UCSD-AML1 (cell line): ENCODE results near the gene FRYL.
"Not testable (repeated sequence)": the region's sequence is repeated elsewhere in the genome, so short reads cannot be mapped to it uniquely, and the experiment has no call there.

Source experiments
- DNase-seq: peaks from one replicate; lab custom pipeline; 2025; ENCODE audit not compliant: unreplicated experiment; lab: John Stamatoyannopoulos, UW

The FRYL gene

GRCh38 chr4:48667148-48667547 lies 112.9 kb downstream of the FRYL start:
- DNase-seq, result no peak

GRCh38 chr4:48665555-48666186 lies 114.4 kb downstream of the FRYL start:
- no peak for DNase-seq

- DNase-seq, result no peak
Measured at GRCh38 chr4:48664938-48665337, 115.1 kb downstream of the FRYL start.

GRCh38 chr4:48661391-48661790 lies 118.7 kb downstream of the FRYL start:
- DNase-seq, result no peak

GRCh38 chr4:48660347-48660746 lies 119.7 kb downstream of the FRYL start:
- no peak for DNase-seq

GRCh38 chr4:48654015-48654664 lies 125.9 kb downstream of the FRYL start:
- no peak for DNase-seq

GRCh38 chr4:48653217-48654014 lies 126.7 kb downstream of the FRYL start:
- peak; percentile 8 for DNase-seq

GRCh38 chr4:48651914-48652313 lies 128.2 kb downstream of the FRYL start:
- no peak for DNase-seq

GRCh38 chr4:48649505-48649904 lies 130.6 kb downstream of the FRYL start:
- DNase-seq, result no peak

GRCh38 chr4:48645225-48645794 lies 134.8 kb downstream of the FRYL start:
- DNase-seq, result no peak

GRCh38 chr4:48642421-48643374 lies 137.4 kb downstream of the FRYL start:
- no peak for DNase-seq

- DNase-seq, result no peak
Measured at GRCh38 chr4:48641401-48641800, 138.7 kb downstream of the FRYL start.

- no peak for DNase-seq
Measured at GRCh38 chr4:48640699-48641098, 139.4 kb downstream of the FRYL start.

- DNase-seq, result no peak
Measured at GRCh38 chr4:48640225-48640624, 139.9 kb downstream of the FRYL start.

GRCh38 chr4:48639807-48640206 lies 140.3 kb downstream of the FRYL start:
- no peak for DNase-seq

- DNase-seq, result not testable (repeated sequence)
Measured at GRCh38 chr4:48638586-48638985, 141.5 kb downstream of the FRYL start.

- no peak for DNase-seq
Measured at GRCh38 chr4:48636911-48637310, 143.2 kb downstream of the FRYL start.

GRCh38 chr4:48635980-48636379 lies 144.1 kb downstream of the FRYL start:
- DNase-seq, result no peak

- DNase-seq, result peak; percentile 9
Measured at GRCh38 chr4:48635310-48635709, 144.8 kb downstream of the FRYL start.

GRCh38 chr4:48634688-48635308 lies 145.3 kb downstream of the FRYL start:
- no peak for DNase-seq
